MCF 10A (cell line): ENCODE results near the gene HOOK1. TPM values are rescaled to one million over a fixed set of nuclear protein-coding genes. Genes with fewer than 3 reads are reported as not detected.
A peak's percentile ranks its signal among the peaks of the same experiment; 100 is the strongest.

Experiments
- BruUV-seq: library from RNA; stranded (reverse); fragments of 400-500 nt; replicated peaks from 2 replicates; lab custom pipeline; 2021; lab: Mats Ljungman, UMichigan
- CTCF ChIA-PET: fragments of 300-600 bp; sonication (Branson Sonifier 250); formaldehyde crosslinking; extraction: SDS; loops from one replicate; lab custom pipeline; 2021; ENCODE audit warnings: antibody characterized with exemption, inconsistent platforms; lab: Yijun Ruan, JAX
- POLR2A ChIA-PET: fragments of 300-600, 350-650 bp; sonication (Branson Sonifier 250); formaldehyde crosslinking; extraction: SDS; loops from one replicate; lab custom pipeline; 2020; ENCODE audit warnings: antibody characterized with exemption, inconsistent platforms; lab: Yijun Ruan, JAX
- DNase-seq: peaks from one replicate; pipeline ENCODE4 v3.0.0-alpha.2; 2018; ENCODE audit not compliant: unreplicated experiment
- H3K27ac Mint-ChIP-seq: one replicate; pipeline ENCODE4 v1.8.0; 2022; ENCODE audit warnings: mild to moderate bottlenecking, low read depth, mixed read lengths; ENCODE audit not compliant: unreplicated experiment
- H3K27me3 Mint-ChIP-seq: one replicate; pipeline ENCODE4 v1.8.0; 2022; ENCODE audit warnings: mixed read lengths; ENCODE audit not compliant: insufficient read depth, unreplicated experiment
- H3K36me3 Mint-ChIP-seq: one replicate; pipeline ENCODE4 v1.8.0; 2022; ENCODE audit warnings: mild to moderate bottlenecking, moderate library complexity, mixed read lengths; ENCODE audit not compliant: insufficient read depth, unreplicated experiment
- H3K4me1 Mint-ChIP-seq: one replicate; pipeline ENCODE4 v1.8.0; 2022; ENCODE audit warnings: mixed read lengths; ENCODE audit not compliant: insufficient read depth, unreplicated experiment
- H3K4me3 Mint-ChIP-seq: one replicate; pipeline ENCODE4 v1.8.0; 2022; ENCODE audit warnings: mild to moderate bottlenecking, moderate library complexity, mixed read lengths; ENCODE audit not compliant: unreplicated experiment
- H3K9me3 Mint-ChIP-seq: one replicate; pipeline ENCODE4 v1.8.0; 2022; ENCODE audit warnings: mixed read lengths; ENCODE audit not compliant: unreplicated experiment
- CTCF ChIP-seq: fragments of 200-600 bp; IDR thresholded peaks from one replicate; pipeline ENCODE4 v1.8.0; 2022; ENCODE audit warnings: antibody characterized with exemption, mild to moderate bottlenecking; ENCODE audit not compliant: unreplicated experiment
- intact Hi-C: fragments of 100-400 bp; cut with micrococcal nuclease; formaldehyde crosslinking; loops from 2 replicates; pipeline ENCODE4 v1.14.1; 2022
- total RNA-seq: library from RNA; stranded (reverse); gene quantifications from 2 replicates; pipeline ENCODE4 v1.2.3, GENCODE V29; 2022

HOOK1 gene
- total RNA-seq, 1 experiment from 2014 or later: 25.0 TPM

- no peaks in the 10 kb centered on the region for H3K27me3 Mint-ChIP-seq
- H3K4me1 Mint-ChIP-seq: peaks cover 9% of the 10 kb centered on the region
- intact Hi-C loops: no loop called here
- no peak overlapping the region for H3K4me3 Mint-ChIP-seq
- no TSS peak for BruUV-seq
- ChIA-PET CTCF (interaction anchor here (0.6 to 1.6 kb wide), 4 partner anchors 12 to 456 kb away, joined by 3 to 8 read pairs (median 4); no protein-coding TSS in a partner anchor), POLR2A (interaction anchor here (0.8 to 1.9 kb wide), 3 partner anchors 9 to 988 kb away, joined by 3 to 5 read pairs (median 3); partner anchors contain the start of gene JUN)
- no peaks in the 10 kb centered on the region for H3K36me3 Mint-ChIP-seq
- no peaks in the 10 kb centered on the region for H3K9me3 Mint-ChIP-seq
- H3K27ac Mint-ChIP-seq: no peak overlapping the region
- TF ChIP-seq CTCF: no peak
- DNase-seq: no peak
These were observed 43.4 kb upstream of the HOOK1 start for GRCh38 chr1:59771361-59771760.

- CTCF ChIA-PET: interaction anchor here (0.6 kb wide), 1 partner anchor 468 kb away, joined by 3 read pairs; no protein-coding TSS in a partner anchor
- no TSS peak for BruUV-seq
- no peak for DNase-seq
- Mint-ChIP-seq H3K4me1 (no peaks in the 10 kb centered on the region), H3K27ac (peak overlapping the region; percentile 28), H3K9me3 (no peaks in the 10 kb centered on the region), H3K4me3 (no peak overlapping the region), H3K27me3 (no peaks in the 10 kb centered on the region), H3K36me3 (no peaks in the 10 kb centered on the region)
- no peak for TF ChIP-seq CTCF
- POLR2A ChIA-PET: no interaction called here
- intact Hi-C loops: no loop called here
These were observed 39.3 kb upstream of the HOOK1 start for GRCh38 chr1:59775480-59775879.

- H3K9me3 Mint-ChIP-seq: no peaks in the 10 kb centered on the region
- no peak for DNase-seq
- H3K4me3 Mint-ChIP-seq: no peak overlapping the region
- no peak for TF ChIP-seq CTCF
- H3K27me3 Mint-ChIP-seq: no peaks in the 10 kb centered on the region
- H3K27ac Mint-ChIP-seq: no peak overlapping the region
- ChIA-PET POLR2A (interaction anchor here (0.7 kb wide), 1 partner anchor 949 kb away, joined by 3 read pairs; no protein-coding TSS in a partner anchor), CTCF (interaction anchor here (0.6 kb wide), 1 partner anchor 11 kb away, joined by 3 read pairs; no protein-coding TSS in a partner anchor)
- no TSS peak for BruUV-seq
- intact Hi-C loops: no loop called here
- no peaks in the 10 kb centered on the region for H3K4me1 Mint-ChIP-seq
- no peaks in the 10 kb centered on the region for H3K36me3 Mint-ChIP-seq
These were observed 37.5 kb upstream of the HOOK1 start for GRCh38 chr1:59776960-59777852.

- Mint-ChIP-seq H3K4me3 (no peak overlapping the region), H3K4me1 (no peaks in the 10 kb centered on the region), H3K27me3 (no peaks in the 10 kb centered on the region), H3K36me3 (no peaks in the 10 kb centered on the region), H3K9me3 (peaks cover under 1% of the 10 kb centered on the region), H3K27ac (no peak overlapping the region)
- no TSS peak for BruUV-seq
- intact Hi-C loops: no loop called here
- no peak for DNase-seq
- ChIA-PET CTCF (interaction anchor here (0.7 to 1.1 kb wide), 2 partner anchors 12 to 174 kb away, joined by 3 read pairs; no protein-coding TSS in a partner anchor), POLR2A (interaction anchor here (1.3 kb wide), 1 partner anchor 8 kb away, joined by 5 read pairs; no protein-coding TSS in a partner anchor)
- TF ChIP-seq CTCF: peak; percentile 9
These were observed 34.8 kb upstream of the HOOK1 start for GRCh38 chr1:59779949-59780348.
